ENCODE results near the gene CD9.

- TF ChIP-seq CTCF (IDR thresholded peaks at IDR 0.05) (no peak), POLR2A (IDR thresholded peaks at IDR 0.05) (no peak)
These were observed 2.1 kb downstream of the CD9 start for GRCh38 chr12:6202304-6202703.
